Measurements from ENCODE around the gene ARSI.

ARSI gene

DNA sequence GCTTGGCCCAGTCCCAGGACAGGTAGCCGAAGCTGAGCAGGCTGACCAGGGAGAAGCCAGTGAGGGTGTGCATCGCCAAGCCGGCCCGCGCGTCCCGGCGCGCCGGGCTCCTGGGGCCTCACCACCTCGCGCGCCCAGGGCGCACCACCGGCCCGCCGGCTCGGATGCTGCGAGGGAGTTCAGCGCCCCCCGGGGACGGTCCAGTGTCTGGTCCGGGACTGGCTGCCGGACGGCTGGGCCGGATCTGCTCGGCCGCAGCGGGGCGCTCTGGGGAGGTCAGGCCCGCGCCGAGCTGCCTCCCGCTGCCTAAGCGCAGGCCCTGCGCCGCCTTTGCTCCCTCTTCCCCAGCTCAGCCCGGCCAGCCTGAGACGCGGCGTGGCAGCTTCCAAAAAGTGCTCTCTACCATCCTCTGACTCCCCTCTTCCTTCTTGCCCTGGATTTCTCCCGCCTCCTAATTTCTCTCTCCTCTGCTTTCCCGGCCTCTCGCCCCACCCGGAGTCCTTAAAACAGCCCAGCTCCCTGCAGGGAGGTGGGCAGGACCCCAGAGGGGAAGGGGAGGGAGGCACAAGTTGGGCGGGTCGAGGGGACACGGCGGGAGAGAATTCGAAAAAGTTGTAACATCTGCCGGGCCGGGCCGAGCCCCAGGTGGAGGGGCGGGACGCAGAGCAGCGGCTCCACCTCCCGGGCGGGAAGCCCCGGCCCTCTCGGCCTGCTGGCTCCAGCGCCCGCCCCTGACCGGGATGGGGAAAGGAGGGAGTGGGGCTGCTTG, at the start of gene ARSI:
Gene ARSI (minus strand): TSS at position 605 of the 769 bp plus-strand sequence. CDS start 532 bp downstream, at position 73.
- no peak for DNase-seq (ENCODE audit: low read depth in 2 of 2)

DNA sequence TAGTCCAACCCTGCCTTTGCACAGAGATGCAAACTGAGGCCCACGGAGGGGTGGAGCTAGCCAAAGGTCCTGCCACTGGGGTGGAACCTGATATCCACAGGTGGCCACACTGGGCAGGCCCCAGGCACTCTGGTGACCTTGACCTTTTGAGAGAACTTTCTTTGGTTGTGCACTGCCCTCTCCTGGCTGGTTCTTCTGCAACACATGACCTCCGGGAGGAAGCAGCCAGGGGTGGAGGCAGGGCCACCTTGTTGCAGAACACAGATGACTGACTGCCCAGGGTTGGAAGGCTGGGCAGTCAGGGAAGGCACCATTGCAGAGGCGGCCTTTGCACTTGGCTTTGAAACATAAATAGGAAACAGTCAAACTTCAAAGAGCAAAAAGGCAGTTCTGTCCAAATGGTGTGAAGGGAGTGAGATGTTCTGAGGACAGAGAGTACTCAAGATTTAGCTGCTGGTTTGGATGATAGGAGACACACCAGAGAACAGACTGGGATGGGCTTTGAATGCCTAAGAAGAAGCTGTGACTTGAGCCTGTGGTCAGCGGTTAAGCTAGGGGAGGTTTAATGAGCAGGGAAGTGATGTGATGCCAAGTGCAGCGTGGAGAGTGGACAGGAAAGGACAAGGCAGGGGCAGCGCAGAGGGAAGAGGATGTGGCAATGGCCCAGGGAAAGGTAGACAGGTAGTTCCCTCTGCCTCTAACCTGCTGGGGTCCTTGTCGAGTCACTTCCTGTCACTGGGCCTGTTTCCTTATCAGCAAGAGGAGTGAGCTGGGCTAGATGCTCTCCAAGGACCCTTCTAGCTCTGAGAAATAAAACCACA, 48.0 kb upstream of the ARSI start:
- DNase-seq (ENCODE audit: low read depth in 2 of 2) = peak in 1 of 2 donors; percentile 12

DNA sequence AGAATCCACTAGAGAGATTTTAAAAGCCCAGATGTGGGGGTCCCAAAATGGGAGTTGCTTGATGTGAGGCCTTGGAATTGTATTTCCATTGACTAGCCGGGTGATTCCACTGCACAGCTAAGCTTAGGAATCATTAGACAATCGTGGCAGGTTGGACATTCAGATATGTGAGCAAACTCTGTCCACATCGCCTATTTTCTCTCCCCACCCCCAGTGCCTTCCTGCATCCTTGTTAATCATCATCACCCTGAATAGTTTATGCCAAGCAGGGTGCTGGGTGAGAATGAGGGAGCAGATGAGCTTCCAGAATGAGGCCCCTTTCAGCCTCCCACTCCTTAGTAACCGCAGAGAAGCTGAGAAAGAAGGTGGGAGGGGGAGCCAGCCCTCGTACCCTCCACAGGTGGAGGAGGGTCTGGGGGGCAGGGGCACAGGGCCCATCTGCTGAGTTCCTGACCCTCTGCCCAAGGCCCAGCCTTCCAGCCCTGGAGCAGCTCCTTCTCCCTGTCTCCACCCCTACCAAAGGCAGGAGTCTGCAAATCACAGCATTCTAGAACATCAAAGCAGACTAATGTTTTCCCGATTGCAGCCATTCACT, 47.1 kb upstream of the ARSI start:
- DNase-seq (ENCODE audit: low read depth in 2 of 2) = no peak

DNA sequence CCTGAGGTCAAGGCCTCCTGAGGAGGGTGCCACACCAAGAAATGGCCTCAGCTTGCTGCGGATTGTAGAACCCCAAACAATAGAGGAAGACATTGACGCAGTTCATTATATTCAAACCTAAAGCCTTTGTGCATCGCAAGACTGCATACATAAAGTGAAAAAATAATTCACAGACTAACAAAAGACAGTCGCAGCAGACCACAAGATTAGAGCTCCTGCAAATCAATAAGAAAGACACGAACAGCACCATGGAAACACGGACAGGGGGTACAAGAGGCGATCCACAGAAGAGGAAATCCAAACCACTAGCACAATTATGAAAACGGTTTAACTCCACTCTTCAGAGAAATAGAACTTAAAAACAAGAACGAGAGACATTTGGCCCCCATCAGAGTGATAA, 44.7 kb upstream of the ARSI start:
- no peak for DNase-seq (ENCODE audit: low read depth in 2 of 2)

DNA sequence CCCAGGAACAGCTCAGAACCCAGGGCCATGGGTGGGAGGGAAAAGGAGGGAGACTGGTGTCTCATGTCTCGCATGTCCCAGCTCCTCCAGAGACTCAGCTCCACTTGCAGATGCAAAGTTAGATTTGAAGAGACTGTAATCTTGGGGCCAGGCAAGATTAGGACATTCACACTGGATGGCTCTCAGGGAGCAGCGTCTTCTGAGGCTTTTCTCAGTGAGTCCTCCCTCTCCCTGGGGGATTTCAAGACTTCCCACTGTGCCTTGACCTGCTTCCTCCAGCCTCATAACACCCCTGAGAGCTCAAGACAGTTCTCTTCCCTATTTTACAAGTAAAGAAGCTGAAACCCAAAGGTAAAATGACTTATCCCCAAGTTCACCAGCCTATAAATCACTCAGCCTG, 44.3 kb upstream of the ARSI start:
- DNase-seq (ENCODE audit: low read depth in 2 of 2) = no peak

DNA sequence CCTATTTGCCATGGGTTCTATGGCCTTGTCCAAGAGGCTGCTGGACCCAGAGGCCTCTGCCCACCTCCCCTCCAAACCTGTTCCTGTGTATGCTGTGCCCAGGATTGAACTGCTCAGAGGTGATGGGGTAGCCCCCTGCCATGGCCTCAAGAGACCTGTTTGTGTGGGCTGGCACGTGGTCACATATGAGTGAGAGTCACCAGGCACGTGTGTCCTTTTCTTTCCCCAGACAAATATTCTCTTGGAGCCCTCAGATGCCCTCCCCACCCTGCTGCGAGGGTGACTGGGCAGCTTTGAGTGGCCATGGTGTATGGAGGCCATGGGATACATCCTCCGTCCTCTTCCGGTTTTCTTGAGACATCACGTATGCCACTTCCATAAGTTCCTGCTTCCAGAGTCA, 43.9 kb upstream of the ARSI start:
- DNase-seq (ENCODE audit: low read depth in 2 of 2) = no peak

DNA sequence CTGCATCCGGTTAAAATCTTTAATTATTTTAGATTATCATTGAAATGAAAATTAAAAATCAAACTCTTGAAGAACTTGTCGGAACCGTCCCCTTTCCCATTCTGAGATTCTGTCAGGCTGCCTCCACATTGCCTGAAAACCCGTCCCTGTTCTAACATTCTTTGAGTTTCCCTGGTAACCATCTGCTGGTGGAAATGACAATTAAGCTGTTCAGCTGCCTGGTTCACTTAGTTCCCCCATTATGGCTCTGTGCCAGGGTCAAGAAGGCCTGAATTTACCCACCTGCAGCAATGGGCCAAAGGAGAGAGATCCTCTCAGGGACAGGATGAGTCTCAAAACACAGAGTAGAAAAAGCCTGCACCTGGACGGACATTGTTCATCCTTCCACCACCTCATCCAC, 43.0 kb upstream of the ARSI start:
- no peak for DNase-seq (ENCODE audit: low read depth in 2 of 2)

DNA sequence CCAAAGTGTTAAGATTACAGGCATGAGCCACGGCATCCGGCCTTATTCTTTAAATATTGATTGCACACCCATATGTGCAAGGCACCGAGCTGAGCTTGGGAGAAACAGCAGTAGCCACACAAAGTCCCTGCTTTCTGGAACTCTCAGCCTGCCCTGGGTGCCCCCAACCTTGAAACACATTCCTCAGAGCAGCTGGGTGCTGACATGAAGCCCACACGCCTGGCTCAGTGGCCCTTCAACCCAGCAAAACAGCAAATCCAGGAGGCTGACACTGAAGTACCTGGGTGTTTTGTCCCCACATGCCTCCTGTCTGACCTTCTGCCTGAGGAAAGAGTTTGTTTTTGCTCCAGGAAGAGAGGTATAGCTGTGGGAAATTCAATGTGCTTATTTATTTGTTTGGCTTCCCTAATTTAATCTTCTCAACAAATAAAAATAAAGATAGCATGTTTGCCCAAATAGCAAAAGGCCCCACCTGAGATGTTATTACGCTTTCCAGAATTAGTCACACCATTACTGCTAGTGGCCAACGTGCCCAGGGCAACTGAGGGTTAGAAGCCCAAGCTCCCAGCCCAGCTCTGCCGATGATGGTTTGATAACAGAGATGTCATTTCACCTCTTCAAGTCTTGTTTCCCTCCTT, 41.4 kb upstream of the ARSI start:
- no peak for DNase-seq (ENCODE audit: low read depth in 2 of 2)

DNA sequence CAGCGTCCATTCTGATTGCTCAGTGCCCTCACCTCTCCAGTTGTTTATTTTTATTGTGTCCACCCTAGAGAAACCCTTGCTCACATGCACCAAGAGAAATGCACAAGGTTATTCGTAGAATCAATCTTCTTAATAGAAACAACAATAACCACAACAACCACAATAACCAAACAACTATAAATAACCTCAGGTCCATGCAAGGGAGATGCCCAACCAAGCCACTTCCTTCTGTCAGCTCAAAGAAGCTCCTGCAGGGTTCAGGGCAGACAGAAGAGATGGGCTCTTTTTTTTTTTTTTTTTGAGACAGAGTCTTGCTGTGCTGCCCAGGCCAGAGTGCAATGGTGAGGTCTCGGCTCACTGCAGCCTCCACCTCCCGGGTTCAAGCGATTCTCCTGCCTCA, 39.9 kb upstream of the ARSI start:
- no peak for DNase-seq (ENCODE audit: low read depth in 2 of 2)

DNA sequence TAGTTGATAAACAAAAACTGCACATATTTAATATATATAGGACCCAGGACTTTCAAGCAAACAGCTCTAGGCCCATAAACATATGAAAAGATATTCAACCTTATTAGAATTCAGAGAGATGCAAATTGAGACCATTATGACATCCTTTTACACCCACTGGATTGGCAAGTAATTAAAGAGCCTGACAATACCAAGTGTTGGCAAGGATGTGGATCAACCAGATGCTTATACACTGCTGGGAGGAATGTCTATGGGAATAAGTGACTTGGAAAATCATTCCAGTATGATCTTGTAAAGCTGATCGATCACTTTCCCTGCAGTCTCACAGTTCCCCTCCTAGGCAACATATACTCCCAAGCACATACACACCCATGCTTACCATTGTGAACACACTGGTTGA, 39.3 kb upstream of the ARSI start:
- DNase-seq (ENCODE audit: low read depth in 2 of 2) = no peak

DNA sequence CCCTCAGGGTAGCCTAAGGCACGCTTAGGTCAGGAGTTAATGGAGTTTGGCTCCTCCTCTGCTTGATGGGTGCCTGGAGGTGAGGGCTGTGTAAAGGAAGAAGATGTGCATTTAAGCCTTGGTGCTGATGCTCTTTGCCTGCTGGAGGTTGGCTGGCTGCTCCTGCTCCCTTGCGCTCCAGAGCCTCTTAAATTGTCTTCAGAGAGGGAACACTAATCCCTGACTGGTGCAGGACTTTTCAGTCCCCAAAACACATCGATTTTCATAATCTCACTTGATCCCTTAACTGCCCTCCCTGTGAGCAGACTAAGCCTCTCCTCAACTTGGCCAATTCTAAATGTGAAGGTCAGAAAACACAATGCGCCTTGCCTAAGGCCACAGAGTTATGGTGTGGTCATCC, 38.6 kb upstream of the ARSI start:
- DNase-seq (ENCODE audit: low read depth in 2 of 2) = no peak

DNA sequence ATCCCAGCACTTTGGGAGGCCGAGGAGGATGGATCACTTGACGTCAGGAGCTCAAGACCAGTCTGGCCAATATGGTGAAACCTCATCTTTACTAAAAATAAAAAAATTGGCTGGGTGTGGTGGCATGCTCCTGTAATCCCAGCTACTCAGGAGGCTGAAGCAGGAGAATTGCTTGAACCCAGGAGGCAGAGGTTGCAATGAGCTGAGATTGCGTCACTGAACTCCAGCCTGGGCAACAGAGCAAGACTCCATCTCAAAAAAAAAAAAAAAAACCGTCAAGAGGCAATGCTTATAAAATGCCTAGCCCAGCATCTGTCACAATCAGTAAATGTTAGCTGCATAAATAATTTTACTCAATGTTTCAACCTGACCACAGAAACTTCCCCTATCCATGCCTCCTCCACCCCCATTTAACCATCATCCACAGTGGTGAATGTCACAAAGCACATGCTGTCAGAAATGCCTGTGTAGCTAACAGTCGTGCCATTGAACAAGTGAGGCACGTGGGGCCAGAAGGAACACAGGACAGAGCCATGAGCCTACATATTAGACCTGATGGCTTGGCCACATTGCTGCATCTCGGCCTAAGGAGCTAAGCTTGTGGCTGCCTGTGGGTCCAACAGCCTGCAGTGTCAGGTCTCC, 38.0 kb upstream of the ARSI start:
- no peak for DNase-seq (ENCODE audit: low read depth in 2 of 2)

DNA sequence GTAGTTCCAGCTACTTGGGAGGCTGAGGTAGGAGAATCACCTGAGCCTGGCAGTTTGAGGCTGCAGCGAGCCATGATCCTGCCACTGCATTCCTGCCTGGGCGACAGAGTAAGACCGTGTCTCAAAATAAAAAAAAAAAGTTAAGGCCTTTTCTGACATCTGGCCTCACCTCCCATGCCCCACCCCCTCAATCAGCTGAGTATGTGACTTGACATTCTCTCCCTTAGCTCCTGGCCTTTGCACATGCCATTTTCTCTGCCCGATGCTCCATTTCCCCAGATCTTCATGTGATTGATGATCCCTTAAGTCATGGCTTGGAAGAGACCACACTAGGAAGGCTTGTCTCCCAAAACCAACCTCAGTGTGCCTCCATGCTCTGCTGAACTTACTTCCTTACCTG, 37.1 kb upstream of the ARSI start:
- no peak for DNase-seq (ENCODE audit: low read depth in 2 of 2)

DNA sequence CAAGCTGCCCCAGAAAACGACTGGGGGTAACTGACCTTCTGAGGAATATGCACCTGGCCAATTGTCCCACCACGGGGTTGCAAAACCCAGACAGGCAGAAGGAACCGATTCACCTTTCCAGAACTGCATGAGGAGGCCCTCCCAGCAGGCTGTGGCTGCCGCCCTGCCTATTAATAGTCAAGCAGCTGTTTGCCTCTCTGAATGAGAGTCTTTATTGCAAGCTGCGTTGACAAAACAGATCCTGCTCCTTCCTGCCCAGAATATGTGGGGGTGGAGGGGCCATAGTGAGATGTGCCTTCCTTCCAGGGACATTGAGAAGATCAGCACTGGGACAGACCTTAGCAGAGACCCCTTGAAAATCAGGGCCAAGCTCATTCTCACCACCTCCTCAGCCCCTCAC, 36.5 kb upstream of the ARSI start:
- DNase-seq (ENCODE audit: low read depth in 2 of 2) = no peak

DNA sequence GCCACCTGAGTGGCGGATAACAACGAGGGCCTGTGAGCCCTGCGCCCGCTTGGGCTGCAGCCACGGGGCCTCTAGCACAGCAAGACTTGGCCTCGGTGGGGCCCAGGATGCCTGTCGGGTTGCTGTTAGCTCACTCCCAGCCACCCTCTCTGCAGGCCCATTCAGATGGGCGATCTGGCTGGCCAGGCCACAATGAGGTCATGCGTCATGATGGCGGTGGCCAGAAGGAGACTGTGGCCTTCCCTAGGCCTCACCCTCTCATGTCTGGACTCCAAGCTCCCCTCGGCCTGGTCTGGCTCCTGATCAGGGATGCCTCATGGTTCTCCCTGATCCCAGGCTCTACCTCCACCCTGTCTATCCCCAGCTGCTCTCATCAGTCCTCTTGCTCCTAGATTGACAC, 35.8 kb upstream of the ARSI start:
- no peak for DNase-seq (ENCODE audit: low read depth in 2 of 2)

DNA sequence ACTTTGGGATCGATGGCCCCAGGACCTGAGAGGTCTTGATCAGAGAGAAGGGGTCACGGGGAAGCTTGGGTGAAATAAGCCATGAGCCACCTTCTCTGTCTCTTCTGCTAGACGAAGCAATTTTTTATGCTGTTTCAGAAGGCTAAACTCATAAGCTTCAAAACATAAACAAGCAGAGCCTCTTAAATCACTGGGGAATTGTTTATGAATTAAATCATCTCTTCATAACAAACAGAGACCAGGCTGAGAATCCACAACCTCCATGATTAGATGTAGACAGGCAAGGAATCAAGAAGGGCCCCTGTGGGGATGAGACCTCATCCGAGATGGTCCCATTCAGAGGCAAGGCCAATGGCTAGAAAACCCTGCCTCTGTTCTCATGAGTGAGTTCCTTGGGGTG, 33.1 kb upstream of the ARSI start:
- DNase-seq (ENCODE audit: low read depth in 2 of 2) = no peak

DNA sequence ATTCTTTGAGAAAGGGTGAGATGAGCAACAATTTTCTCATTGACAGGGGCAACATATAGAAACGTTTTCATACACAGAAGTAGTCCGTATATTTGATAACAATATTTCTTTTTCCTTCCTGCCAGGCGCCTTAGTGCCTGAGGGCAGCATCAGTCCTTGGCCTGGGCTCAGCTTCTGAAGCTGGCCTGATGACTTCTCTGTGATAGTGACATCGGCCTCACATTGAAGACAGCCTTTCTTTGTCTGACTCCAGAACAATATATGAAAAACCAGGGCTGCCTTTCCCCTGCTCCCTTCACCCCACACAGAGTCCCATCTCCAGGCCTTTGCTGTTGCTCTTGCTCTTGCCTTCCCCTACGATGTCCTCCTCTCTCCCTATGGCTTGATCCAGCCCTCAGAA, 30.7 kb upstream of the ARSI start:
- DNase-seq (ENCODE audit: low read depth in 2 of 2) = no peak

DNA sequence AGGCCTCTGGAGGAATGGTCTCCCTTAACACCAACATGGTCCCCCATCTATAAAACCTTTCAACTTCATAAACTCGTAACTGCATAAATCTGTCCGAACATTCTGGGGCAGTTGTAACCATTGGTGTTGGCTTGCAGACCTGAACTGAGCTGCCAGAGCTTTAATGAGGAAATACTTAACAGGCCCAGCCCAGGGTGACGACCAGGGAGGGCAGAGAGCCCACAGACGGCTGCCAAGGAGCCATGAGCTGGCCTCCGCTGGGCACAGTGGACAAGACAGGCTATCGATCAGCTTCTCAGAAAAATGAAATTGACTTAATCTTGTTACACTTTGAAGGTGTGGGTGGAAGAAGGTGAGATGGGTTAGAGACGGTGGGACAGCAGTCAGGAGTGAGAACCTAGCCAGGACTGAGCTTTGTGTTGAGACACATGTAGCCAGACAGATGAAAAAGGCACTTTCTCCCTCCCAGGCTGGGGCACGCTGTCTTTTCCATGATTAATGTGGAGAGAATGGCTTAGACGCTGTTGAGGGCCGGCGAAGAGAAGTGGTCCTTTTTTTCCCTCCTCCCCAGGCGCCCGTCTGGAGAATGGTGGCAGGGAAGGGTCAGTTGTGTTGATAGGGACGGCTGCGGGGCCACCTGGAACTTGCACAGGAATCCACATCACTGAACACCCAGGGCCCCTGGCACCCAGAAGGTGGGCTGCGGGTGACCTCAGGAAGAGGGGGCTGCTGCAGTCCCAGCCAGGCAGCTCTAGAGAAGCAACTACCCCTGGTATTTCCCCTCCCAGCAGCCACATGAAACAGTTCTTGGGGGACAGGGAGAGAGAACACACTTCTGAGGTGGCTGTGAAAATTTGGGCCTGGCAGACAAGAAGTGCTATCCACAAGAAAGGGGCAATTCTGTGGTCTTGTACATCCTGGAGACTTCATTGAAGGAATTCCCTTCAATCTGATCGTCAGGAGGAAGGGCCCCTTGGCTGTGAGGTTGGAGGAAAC, 27.5 kb upstream of the ARSI start:
- DNase-seq (ENCODE audit: low read depth in 2 of 2) = no peak

DNA sequence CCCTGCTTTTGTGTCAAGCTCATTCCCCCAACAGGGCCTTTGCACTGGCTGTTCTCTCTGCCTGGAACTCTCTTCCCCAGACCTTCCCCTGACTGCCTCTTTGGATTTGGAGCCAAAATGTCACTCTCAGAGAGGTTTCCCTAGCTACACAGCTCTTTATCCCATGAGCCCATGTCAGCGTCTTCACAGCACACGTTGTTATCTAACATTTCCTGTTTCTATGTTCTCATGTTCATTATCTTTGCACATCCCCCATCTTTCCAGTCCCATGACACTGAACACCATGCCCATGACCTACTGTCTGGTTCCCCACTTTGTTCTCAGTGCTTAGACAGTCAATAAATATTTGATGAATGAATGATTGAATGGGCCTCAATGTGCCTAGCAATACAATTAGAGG, 26.3 kb upstream of the ARSI start:
- no peak for DNase-seq (ENCODE audit: low read depth in 2 of 2)

DNA sequence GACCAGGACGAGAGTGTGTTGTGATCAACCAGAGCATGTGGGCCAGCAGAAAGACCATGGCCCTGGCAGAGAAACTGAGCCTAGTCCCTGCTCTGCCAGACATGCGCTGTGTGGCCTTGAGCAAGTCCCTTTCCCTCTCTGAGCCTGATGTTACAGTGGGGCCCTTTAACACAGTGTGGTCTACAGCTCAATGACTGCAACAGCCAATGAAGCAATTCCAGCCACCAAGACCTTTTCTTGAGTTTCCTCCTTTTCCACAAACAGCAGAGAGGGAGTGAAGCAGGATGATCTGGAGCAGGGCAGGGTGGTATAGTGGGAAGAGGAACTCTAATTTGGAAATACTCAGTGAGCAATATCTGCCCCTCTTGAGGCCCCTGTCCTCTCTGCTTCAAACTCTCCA, 25.8 kb upstream of the ARSI start:
- DNase-seq (ENCODE audit: low read depth in 2 of 2) = no peak

DNA sequence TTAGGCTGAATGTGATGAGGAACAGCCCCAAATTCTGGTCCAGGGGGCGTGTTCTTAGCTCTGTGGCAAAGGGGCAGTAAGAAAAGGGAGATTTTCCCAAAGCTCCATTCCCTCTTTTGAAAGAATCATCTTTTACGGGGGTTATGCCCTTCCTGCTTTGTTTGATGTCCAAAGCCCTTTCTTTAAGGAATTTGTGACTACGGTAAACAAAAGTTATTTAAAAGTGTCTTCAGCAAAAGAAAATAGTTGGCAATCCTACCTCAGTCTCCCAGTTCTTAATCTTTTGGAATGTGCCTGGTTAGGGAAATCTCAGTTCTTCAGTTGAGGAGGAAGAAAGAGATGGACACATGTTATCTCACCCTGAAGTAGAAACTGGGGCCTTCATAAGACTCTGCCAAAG, 24.4 kb upstream of the ARSI start:
- DNase-seq (ENCODE audit: low read depth in 2 of 2) = no peak
